Left ventricle myocardium superior (tissue), 1 donor: ENCODE results near the gene MS4A7. TPM values are rescaled to one million over a fixed set of nuclear protein-coding genes. Genes with fewer than 3 reads are reported as not detected.
A peak's percentile ranks its signal among the peaks of the same experiment; 100 is the strongest.

ENCODE experiments used
- ATAC-seq: fragments of 200-7000 bp; cut with Tn5 transposase; one replicate; pipeline ENCODE4 v1.9.1; 2020; ENCODE audit warnings: mild to moderate bottlenecking, moderate library complexity
- DNase-seq: peaks from one replicate; pipeline ENCODE4 v3.0.0-alpha.2; 2020
- intact Hi-C: fragments of 100-400 bp; cut with micrococcal nuclease; formaldehyde crosslinking; loops from one replicate; pipeline ENCODE4 v1.11.0; 2022
- total RNA-seq: library from RNA; stranded (reverse); fragmentation: NEBNext Ultra II Directional; extraction: Animal tissue kit (Norgen Biotek cat#: 25700); gene quantifications from one replicate; pipeline ENCODE4 v1.2.1, GENCODE V29; 2021
- donor health status: DM: no; HTN: yes; CAD: no; lungs with severe emphysema.

The MS4A7 gene
- total RNA-seq, 1 donor from 2014 or later, result 13.0 TPM

DNA sequence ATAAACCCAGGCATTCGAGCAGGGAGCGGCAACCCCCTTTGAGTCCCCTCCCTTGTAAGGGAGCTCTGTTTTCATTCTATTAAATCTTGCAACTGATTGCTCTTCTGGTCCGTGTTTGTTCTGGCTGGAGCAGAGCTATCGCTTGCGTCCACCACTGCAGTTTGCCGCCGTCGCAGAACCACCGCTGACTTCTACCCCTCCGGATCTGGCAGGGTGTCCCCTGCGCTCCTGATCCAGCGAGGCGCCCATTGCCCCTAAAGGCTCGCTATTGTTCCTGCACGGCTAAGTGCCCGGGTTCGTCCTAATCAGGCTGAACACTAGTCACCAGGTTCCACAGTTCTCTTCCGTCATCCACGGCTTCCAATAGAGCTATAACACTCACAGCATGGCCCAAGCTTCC lies 10.4 kb upstream of the MS4A7 start:
- ATAC-seq, result no peak
- no peak for DNase-seq
- intact Hi-C loops, result no loop called here

DNA sequence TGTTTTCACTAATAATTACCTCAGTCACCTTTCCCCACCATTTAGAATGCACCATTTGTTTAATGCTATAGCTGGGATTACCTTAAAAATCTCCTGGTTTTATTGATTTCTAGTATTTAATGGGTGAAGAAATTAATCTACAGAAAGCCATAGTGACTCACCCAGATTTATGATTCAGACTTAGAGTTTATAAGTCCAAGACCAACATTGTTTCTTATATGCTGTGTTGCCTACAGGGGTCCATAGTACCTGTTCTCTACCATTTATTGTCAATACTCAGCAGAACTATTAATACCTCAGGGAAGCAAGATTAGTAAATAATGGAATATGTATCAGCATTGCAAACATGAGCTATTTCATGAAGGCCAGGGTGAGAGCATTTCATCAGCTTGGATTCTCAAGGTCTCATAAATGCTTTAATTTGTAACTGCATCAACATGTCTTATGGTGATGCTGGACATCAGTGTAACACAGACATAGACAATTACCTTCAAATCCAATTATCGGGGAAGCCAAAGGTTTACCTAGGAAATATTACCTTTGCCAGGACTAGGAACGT lies 8.0 kb upstream of the MS4A7 start:
- DNase-seq (no peak), ATAC-seq (no peak)
- intact Hi-C loops, result no loop called here

DNA sequence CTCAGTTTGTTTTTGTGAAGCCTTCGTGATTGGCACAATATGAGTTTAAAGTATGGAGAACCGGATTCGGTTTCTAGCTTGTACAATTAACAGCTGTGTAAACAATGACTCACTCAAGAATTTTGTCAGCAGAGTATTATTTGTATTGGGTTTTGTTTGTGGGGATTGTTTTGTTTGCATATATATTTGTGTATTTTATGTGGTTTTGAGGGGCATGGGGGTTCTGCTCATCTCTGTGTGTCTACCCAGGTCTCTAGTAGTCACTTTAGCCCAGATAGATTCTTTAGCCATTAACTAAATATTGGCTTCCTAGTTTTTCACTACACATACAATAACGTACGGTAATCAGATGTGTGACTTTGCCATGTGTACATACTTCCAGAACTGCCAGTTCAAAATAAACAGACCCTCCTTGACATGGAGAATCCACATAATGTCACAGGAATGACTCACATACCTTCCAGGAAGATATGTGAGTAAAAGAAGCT lies 7.5 kb upstream of the MS4A7 start:
- no peak for DNase-seq
- no peak for ATAC-seq
- intact Hi-C loops, result no loop called here

DNA sequence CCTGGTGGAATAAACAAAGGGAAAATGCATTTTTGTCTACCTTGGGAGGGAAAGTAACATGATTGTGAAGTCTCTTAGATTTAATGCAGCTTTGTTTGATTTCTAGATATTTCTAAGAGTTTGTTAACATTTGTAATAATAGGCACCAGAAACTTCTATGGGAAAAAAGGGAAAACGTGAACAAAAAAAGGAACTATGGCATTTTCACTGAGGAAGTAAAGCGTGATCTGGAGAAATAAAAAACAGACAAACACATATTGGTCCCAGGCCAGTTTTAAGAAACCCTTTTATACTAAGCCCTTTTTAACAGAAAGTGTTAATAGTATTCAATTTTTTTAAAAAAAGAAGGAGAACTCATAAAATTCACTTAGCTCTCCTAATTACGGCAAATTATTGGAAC lies 6.9 kb upstream of the MS4A7 start:
- intact Hi-C loops, result no loop called here
- ATAC-seq (no peak), DNase-seq (no peak)

DNA sequence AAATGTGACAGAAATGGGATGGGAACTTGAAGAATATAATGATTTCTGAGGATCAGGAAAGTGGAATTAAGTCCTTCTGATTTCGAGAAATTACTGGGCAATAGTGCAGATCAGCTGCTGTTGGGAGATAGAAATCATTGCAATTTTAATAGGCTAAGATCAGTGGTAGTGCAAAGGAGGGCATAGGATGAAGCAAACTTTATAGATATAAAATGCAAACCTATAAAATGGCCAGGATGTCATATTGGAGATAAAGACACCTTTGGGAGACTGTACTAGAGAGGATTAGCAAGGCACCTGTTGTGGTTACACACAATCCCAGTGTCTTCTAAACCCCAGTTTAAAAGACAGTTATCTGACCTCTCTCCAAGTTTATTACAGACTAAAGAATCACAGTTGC lies 6.5 kb upstream of the MS4A7 start:
- intact Hi-C loops, result no loop called here
- ATAC-seq, result no peak
- DNase-seq, result no peak

DNA sequence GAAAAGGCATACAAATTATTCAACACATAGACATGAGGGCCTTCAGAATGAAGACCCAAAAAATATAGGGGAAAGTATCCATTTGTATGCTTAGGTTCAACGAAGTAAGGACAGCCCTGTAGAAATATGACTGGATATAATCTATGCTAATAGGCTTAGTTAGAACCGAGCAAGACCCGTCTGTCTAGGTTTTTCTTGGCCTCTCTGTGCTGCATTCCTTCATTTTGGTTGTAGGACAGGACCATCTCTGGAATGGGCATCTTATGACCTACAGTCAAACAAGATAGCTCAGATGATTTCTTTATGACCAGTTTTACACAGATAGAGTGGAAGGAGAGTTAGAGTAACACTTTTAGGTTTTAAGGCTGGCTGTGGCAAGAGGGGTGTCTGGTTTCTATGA lies 5.6 kb upstream of the MS4A7 start:
- intact Hi-C loops, result no loop called here
- ATAC-seq (no peak), DNase-seq (no peak)

DNA sequence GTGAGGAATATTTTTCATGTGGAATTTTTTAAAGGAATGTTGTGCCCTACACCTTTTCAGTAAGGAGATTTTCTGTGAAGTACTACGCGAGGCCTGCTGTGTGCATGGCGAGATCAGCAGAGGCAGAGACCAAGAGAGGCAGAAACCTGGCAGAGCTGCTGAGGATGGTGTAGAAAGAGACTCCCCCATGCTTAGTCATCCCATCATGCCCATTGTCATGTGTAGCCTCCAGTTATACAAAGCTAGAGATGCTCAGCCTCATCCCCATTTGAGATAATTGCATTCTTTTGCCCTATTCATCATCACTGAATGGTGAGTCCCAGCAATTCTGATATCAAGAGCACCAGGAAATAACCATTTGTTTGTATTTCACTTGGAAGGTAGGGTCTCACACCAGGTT lies 3.0 kb upstream of the MS4A7 start:
- DNase-seq (no peak), ATAC-seq (no peak)
- intact Hi-C loops, result no loop called here

DNA sequence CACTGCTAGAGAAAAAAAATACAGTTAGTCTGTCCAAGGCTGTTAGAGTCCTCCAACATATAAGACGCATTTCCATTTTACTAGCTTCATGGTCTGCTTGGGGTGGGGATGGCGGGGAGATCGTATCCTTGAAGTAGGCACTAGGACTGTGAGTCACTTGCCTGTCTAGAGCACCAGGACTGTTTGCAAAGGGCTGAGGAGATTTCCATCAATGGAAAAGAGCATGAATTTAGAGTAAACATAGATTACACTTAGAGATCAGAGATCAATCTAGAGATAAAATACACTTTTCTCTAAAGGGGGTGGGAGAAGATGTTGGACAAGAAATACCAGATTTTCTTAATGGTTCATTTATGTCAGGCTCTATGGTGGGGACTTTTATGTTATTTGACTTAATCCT lies 1.7 kb upstream of the MS4A7 start:
- no peak for ATAC-seq
- intact Hi-C loops, result no loop called here
- no peak for DNase-seq

DNA sequence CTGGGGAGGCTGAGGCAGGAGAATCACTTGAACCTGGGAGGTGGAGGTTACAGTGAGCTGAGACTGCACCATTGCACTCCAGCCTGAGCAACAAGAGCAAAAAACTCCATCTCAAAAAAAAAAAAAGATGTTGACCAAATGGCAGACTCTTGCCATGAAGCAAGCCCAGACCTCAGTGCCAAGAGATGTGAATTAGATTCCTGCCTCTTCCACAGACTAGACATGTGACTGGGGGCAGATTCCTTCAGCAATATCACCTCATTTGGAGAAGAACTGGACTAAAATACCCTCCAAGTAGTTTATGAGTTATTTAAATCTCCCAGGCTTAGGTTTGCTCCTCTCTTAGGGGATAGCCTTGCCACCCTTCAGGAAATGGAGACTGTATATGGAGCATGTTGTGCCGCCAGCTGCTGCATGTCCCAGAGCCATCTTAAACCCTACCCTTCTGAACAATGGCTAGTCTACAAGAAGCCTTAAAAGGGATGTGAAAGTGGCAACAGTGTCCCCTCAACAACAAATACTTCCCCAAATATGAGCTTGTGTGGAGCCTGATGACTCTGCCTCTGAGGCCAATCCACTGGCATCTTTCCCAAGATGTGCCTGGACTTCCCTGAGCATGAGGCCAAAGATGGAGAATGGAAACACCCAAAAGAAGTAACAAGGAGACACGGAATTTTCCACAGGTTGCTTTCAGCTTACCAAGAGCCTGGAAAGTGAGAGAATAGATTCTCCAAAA lies 763 bp upstream of the MS4A7 start:
- intact Hi-C loops, result no loop called here
- ATAC-seq, result peak; percentile 84
- DNase-seq, result peak; percentile 55

DNA sequence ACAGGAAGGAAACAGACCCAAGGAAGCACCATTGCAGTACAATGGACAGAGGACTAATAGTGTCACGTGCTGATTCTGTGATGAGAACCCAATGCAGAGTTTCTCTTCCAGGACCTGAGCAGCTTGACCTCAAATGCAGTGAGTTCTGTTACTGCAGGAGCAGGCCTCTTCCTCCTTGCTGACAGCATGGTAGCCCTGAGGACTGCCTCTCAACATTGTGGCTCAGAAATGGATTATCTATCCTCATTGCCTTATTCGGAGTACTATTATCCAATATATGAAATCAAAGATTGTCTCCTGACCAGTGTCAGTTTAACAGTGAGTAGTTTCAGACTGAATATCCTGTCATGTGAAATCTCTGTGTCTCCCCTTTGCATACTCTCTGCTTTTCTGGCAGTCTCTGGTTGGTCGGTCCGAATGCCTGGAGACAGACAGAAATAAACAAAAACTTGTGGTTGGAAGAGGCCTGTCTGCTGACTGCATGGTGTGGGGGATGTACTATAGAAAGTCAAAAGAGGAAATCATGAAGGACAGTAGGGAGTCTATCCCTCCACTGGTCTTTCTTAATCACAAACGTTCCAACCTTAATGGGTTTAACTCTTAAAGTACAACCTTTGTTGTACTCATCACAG lies 11.1 kb downstream of the MS4A7 start:
- intact Hi-C loops, result no loop called here
- DNase-seq, result no peak
- ATAC-seq, result peak; percentile 78

DNA sequence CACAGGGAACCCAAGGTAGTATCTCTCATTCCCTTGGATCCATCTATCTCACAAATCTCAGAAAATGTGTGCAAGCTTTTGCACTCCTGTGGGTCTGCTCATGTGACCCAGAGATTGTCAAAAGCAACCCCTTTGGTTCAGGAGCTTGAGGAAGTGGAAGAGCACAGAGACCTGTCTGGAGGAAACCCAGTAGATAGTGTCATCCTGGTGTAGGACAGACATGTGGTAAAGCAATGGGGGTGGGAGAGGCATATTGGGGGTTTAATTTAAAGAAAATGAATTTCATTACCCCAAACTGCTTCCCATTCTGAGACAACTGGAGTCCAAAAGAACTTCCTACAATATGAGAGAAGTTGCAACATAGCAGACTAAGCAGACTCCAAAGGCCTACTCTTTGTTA lies 12.1 kb downstream of the MS4A7 start:
- DNase-seq, result no peak
- intact Hi-C loops, result no loop called here
- no peak for ATAC-seq

DNA sequence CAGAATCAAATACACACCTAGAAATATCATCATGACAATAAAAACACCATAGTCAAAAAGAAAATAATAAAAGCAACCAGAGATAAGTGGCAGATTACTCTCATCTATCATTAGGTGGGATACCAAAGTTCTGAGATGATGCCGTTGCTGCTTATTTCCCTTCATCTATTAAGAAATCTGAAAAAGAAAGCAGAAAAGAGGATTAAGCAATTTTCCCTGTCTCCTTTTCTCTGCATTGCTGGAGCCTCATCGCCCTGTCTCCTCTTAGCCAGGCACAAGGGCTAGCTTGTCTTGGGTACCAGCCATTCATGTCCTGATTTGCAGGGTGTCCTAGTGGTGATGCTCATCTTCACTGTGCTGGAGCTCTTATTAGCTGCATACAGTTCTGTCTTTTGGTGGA lies 14.0 kb downstream of the MS4A7 start:
- ATAC-seq, result no peak
- intact Hi-C loops, result no loop called here

DNA sequence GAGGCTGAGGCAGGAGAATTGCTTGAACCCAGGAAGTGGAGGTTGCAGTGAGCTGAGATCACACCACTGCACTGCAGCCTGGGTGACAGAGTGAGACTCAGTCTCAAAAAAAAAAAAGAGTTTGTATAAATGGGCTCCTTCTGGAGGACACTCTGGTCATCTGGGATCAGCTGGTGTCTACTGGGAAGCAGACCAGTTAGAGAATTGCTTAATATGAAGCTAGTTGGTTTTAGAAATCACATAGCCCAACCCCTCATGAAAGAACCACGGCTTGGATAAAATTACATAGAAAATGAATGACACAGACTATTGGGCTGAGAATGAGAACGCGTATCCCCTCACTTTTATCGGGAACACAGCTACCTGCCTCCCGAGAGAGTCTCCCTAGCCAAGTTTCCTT lies 14.7 kb downstream of the MS4A7 start:
- intact Hi-C loops, result no loop called here
- ATAC-seq (no peak), DNase-seq (no peak)

More for the DNA sequence above, 14.0 kb downstream of the MS4A7 start:
- DNase-seq, result no peak

DNA sequence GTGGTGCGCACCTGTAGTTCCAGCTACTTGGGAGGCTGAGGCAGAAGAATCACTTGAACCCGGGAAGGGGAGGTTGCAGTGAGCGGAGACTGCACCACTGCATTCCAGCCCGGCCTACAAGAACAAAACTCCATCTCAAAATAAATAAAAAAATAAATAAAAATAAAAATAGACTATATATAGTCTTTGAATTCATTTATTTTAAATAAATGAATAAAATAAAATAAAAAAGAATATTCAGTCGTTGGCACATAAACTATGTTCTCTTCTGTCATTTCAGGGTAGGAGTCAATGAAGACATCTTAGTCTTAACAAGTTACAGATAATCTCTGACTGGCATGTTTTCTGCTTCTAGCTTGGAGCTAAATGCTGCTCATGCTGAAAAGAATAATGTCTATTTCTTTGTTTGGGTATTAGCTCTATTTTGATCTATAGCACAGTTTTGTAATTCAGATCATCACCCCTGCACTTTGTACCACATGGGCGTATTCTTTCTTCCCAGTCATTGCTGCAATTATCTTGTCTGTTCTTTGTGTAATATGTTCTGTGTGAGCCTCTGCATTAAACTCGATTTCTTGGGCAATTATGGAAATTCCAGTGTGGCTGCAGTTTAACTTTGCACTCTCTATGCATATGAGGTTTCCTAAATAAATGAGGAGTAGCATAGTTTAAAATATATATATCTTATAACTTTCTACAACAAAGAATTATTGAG lies 16.5 kb downstream of the MS4A7 start:
- ATAC-seq (no peak), DNase-seq (no peak)
- intact Hi-C loops, result no loop called here

DNA sequence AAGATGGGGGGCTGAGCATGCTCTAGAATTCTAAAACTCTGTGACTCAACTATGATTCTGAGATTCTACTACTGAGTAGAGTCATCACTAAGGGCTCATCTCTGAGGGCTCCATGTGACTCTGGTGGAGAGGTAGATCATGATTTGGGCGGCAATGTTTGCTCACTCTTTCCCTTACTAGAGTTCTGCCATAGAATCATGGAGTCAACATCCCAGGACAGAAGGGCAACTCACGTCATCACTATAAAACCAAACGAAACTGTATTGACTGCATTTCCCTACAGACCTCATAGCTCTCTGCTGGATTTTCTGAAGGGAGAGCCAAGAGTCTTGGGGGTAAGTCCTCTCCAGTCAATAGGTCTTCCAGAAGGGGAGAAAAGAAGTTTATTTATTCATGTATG lies 18.1 kb downstream of the MS4A7 start, which contains the start of gene MS4A14:
Gene MS4A14 (plus strand): TSS at position 78 of the 400 bp plus-strand sequence. CDS start 120 bp downstream, at position 198.
- DNase-seq (no peak), ATAC-seq (peak; percentile 50)
- intact Hi-C loops, result no loop called here

DNA sequence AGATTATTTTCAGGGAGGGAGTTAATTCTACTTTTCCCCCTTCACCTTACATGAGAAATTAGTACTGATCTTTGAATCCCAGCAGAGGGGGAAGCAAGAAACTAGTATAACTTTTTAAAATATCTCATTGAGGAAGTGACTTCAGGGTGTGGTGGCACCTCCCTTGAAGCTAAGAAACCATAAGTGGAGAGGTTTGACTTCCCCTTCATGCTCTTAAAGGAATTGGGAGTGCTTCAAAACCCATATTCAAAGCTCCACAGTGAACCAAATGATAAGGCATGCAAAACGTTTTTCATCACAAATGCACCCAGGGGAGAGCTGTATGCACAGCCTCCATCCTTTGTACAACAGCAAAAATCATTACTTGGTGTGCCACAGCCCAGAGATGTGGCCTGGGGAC lies 18.5 kb downstream of the MS4A7 start:
- ATAC-seq (peak; percentile 55), DNase-seq (no peak)
- intact Hi-C loops, result no loop called here

DNA sequence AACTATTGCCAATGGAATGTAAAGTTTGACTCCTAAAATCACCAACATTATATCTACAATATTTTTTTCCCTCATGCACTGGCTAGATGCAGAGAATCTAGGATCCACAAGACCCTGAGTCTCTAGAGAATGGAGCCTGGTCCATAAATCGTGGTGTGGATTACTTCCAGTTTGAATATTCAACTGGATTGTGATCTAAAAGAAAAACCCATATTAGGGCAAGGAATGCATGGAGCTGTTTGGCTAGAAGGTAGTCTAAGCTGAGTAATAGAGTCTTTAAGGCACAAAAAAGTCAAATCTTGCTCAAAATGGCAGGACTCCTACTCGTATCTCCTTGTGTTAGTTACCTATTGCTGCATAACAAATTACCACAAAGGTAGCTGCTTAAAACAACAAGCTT lies 41.7 kb downstream of the MS4A7 start:
- ATAC-seq, result no peak
- intact Hi-C loops, result no loop called here
- no peak for DNase-seq

DNA sequence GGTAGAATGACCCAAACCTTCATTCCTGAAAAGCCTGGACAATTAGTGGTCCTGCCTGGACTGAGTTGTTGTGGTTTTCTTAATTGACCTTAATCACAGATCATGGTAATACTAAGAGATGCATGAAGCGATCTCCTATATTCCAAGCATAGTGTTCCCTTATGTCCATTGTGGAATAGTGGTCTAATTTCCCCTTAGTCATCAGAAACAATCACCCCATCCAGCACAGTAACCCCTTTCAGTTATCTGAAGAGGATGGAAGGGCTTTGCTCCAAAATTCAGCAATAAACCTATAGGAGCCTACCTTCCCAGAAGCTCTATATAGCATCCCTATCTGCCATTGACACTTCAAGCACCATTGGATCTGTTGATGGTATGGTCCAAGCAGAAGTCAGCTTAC lies 44.3 kb downstream of the MS4A7 start:
- intact Hi-C loops, result no loop called here
- no peak for ATAC-seq
- DNase-seq, result no peak

DNA sequence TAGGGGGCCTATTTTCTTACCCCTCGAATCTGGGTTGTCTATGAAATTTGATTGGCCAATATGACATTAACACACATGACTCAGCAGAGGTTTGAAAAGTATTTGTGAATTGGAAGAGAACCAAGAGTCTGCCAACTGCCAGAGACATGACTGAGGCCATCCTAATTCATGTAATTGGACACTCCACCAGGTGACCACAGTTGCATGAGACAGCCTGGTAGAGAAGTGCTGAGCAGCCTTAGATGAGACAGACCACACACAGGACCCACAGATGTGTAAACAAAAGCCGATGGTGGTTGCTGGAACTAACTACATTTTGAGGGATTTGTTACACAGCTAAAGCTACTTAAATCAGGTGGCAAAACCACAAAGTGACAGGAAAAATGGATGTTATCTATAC lies 50.2 kb downstream of the MS4A7 start:
- no peak for DNase-seq
- no peak for ATAC-seq
- intact Hi-C loops, result no loop called here

DNA sequence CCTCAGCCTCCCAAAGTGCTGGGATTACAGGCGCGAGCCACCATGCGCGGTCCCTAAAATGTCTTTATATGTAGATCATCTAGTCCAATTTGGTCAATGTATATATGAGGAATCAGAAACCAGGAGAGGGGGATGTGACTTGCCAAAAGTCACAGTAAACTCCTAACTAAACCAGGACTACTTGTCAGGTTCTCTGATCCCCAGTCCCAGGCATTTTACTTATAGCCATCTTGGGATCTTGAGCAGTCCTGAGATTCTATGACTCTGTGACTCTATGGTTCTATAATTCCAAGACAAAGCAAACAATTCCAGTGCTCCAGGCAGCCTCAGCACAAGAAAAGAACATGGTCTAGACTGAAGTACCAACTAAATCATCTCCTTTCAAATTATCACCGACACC lies 50.9 kb downstream of the MS4A7 start, which contains the start of gene MS4A5:
Gene MS4A5 (plus strand): TSS at position 301 of the 400 bp plus-strand sequence. CDS start 103 bp downstream, outside the sequence.
- no peak for ATAC-seq
- DNase-seq, result no peak
- intact Hi-C loops, result no loop called here
